T follicular helper cell (primary cell): ENCODE results near the gene KAT8.
A peak's percentile ranks its signal among the peaks of the same experiment; 100 is the strongest.

Source experiments
- DNase-seq: peaks from one replicate; pipeline ENCODE4 v3.0.0-alpha.2; 2020; ENCODE audit warnings: low read depth
- total RNA-seq, 2 experiments: gene quantifications; one replicate each; lab custom pipeline; 2026; lab: John Stamatoyannopoulos, UW

KAT8 gene
- 52.6 to 74.4 reads per million in 2 experiments for total RNA-seq

DNA sequence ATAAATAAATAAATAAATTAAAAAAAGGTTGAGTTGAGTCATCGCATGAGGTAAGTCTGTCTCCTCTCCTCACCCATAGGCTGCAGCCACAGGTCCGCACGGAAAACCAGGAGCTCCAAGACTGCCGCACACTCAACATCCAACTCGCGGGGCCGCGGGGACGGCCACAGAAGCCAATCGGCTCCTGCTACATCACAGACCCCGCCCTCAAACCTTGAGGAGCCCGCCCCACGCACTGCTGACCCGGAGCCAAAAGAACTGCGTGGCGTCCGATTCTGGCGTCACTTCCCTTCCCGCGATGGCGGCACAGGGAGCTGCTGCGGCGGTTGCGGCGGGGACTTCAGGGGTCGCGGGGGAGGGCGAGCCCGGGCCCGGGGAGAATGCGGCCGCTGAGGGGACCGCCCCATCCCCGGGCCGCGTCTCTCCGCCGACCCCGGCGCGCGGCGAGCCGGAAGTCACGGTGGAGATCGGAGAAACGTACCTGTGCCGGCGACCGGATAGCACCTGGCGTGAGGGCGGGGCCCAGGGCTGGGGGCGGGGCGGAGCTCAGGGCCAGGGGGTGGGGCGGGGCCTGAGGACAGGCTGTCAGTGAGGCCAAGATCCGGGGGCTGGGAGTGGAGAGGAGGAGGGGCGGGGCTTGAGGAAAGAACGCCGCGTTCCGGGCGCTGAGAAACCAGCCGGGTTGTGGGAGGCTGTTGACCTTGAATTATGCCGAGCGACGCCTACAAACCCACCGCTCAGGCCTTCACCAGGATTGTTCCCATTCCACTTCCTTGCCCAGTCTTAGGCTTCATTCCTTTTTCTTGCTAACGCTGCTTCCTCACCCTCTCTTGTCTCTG lies at the start of gene KAT8:
KAT8 (plus strand) TSS at position 281 of the 839 bp plus-strand sequence; CDS start at position 299, 18 bp downstream.
- peak; percentile 95 for DNase-seq

GRCh38 chr16:31071861-31072260 lies 45.6 kb upstream of the KAT8 start:
- DNase-seq = no peak

GRCh38 chr16:31072540-31073141 lies 44.8 kb upstream of the KAT8 start:
- no peak for DNase-seq

GRCh38 chr16:31073142-31073969 lies 44.1 kb upstream of the KAT8 start:
- DNase-seq = peak; percentile 82

DNA sequence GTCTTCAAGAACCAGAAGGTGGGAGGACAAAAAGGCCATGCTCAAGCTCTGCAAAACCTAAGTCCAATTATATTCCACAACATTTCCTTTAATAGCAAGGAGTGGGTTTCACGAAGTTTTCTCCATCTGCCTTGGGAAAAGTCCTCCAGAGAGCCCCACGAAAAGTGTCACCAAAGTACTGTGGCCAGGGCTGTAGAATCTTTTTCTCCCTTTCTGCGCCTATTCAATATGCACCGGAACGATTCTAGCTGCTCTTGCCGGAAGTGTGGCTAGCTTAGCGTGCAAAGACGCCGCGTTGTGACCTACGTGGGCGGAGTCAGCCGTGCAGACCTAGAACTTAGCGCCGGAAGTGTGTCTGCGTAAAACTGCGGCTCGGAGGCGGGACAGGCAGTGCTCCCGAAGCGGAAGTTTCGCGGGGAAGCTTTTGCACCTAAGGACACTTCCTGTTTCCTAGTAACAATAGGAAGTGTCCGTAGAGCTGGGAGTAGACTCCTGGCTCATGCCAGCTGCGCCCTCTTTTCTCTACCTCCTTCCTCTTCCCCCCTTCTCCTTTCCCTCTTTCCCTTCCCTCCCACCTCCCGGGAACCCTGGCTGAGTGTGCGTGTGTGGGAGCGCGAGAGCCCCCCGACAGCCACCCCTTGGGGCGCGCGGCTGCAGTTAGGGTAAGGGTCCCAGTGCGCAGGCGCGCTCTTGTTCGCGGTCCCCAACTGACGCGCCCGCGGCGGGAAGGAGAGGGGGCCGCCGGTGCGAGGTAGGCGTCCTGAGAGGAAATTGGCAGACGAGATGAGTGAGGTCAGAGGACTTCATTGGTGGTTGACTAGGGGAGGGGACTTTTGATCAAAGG lies 43.3 kb upstream of the KAT8 start, which contains the start of the genes ZNF646 and ZNF668:
ZNF646 (plus strand) TSS at position 453 of the 844 bp plus-strand sequence. CDS start 1,903 bp downstream, outside the sequence.
ZNF668 (minus strand) TSS at position 271 of the 844 bp plus-strand sequence. CDS start 9,781 bp downstream, outside the sequence.
- peak; percentile 98 for DNase-seq

- DNase-seq = no peak
Observed at GRCh38 chr16:31074814-31075183, 42.7 kb upstream of the KAT8 start.

DNA sequence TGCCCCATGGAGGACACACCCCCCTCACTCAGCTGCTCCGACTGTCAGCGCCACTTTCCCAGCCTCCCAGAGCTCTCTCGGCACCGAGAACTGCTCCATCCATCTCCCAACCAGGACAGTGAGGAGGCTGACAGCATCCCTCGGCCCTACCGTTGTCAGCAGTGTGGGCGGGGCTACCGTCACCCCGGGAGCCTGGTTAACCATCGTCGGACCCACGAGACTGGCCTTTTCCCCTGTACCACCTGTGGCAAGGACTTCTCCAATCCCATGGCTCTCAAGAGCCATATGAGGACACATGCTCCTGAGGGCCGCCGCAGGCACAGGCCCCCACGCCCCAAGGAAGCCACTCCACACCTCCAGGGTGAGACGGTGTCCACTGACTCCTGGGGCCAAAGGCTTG lies 41.1 kb upstream of the KAT8 start:
- DNase-seq = no peak

DNA sequence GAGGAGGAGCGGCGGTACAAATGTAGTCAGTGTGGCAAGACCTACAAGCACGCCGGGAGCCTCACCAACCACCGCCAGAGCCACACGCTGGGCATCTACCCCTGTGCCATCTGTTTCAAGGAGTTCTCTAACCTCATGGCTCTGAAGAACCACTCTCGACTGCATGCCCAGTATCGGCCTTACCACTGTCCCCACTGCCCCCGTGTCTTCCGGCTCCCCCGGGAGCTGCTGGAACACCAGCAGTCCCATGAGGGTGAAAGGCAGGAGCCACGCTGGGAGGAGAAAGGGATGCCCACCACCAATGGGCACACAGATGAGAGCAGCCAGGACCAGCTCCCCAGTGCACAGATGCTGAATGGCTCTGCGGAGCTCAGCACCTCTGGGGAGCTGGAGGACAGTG lies 40.4 kb upstream of the KAT8 start:
- DNase-seq = no peak

GRCh38 chr16:31077592-31078396 lies 39.7 kb upstream of the KAT8 start:
- no peak for DNase-seq

- no peak for DNase-seq
Observed at GRCh38 chr16:31078597-31079341, 38.7 kb upstream of the KAT8 start.

GRCh38 chr16:31079342-31079944 lies 38.0 kb upstream of the KAT8 start:
- DNase-seq = no peak

GRCh38 chr16:31080035-31080629 lies 37.3 kb upstream of the KAT8 start:
- no peak for DNase-seq

DNA sequence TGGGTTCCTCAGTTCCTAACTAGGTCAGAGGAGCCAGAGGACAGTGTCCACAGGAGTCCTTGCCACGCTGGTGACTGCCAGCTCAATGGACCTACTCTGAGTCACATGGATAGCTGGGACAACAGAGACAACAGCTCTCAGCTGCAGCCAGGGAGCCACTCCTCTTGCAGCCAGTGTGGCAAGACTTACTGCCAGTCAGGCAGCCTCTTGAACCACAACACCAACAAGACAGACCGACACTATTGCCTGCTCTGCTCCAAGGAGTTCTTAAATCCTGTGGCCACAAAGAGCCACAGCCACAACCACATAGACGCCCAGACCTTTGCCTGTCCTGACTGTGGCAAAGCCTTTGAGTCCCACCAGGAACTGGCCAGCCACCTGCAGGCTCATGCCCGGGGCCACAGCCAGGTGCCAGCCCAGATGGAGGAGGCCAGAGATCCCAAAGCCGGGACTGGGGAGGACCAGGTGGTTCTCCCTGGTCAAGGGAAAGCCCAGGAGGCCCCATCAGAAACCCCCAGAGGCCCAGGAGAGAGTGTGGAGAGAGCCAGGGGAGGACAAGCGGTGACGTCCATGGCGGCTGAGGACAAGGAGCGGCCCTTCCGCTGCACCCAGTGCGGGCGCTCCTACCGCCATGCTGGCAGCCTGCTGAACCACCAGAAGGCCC lies 36.6 kb upstream of the KAT8 start:
- DNase-seq = no peak

GRCh38 chr16:31081428-31082351 lies 35.8 kb upstream of the KAT8 start:
- DNase-seq = no peak

DNA sequence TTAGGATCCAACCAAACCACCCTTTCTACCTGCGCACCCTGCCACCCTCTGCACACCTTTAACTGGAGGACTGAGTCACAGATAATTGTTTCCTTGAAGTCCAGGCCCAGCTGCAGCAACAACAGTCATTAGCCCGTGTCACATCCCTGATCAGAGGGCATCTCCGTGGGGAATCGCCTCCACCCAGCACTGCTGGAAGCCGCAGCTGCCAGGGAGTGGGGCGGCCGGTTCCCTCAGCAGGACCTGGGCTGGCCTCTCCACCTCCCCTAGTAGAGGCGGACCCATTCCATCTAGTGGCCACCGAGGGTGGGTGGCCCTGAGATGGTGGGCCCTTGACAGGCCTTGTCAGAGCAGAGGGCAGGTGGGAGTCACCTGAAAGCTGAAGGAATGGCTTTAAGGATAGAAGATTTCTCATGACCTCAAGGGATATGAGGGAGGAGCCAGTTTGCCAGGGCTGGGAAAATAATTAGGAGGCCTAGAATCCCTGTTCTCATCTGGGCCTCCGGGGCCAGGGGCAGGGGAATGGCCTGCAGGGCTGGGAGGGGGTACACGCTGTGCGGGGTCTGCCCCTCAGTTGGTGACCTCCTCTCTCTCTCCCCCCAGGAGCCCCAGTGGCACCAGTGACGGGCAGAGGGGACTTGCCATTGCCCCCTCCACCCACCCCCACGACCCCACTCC lies 35.0 kb upstream of the KAT8 start:
- no peak for DNase-seq

DNA sequence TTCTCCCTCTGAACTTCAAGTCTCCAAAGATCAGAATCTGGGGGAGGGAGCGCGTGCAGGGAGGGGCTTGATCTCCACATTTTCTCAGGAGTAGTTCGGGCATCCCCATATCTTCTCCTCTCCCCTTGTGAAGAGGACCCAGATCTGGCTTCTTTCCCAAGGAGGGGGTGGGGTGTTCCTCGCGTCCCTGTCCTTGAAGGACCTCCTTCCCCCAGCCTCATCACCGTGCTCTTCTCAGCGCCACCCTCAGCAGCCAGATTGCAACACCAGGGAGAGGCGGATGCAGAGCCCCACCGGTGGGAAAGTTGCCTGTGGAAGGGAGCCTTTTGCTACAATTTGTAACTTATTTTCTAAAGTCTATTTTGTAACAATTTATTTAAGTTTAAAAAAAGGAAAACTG lies 34.4 kb upstream of the KAT8 start:
- no peak for DNase-seq

- no peak for DNase-seq
Observed at GRCh38 chr16:31083556-31083955, 33.9 kb upstream of the KAT8 start.
